ENCODE results near the gene PDE11A.

PDE11A gene

DNA sequence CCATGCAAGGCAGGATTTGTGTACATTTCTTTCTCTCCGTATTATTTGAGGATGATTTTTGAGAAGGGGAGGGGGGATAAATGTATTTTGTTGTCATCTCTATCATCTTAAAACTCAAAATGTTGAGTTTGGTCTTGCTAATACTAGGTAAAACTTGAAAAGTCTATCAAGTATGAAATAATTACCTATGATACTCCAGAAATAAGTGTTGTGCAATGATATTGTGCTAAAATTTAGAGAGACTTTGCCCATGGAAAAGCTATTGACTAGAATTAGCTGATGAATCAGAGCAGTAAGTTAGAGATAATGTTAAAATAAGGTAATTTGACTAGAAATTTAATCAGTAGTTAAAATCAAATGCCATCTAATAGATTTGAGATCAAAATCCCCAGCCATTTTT, 356.1 kb downstream of the PDE11A start:
- FAIRE-seq (no peak), DNase-seq (ENCODE audit: insufficient read length, low spot score) (no peak)
- TF ChIP-seq POU2F2 (IDR thresholded peaks at IDR 0.05; ENCODE audit: low read depth, low read length) (no peak), SPI1 (IDR thresholded peaks at IDR 0.05; ENCODE audit: low read depth, low read length) (no peak), PAX5 (IDR thresholded peaks at IDR 0.05; ENCODE audit: insufficient read depth, low read length, severe bottlenecking) (no peak), TAF1 (IDR thresholded peaks at IDR 0.05; ENCODE audit: low read depth, low read length) (no peak), POLR2AphosphoS5 (IDR thresholded peaks at IDR 0.05; ENCODE audit: low read depth, low read length) (no peak), POLR2A (IDR thresholded peaks at IDR 0.05; ENCODE audit: low read depth, low read length) (no peak)

DNA sequence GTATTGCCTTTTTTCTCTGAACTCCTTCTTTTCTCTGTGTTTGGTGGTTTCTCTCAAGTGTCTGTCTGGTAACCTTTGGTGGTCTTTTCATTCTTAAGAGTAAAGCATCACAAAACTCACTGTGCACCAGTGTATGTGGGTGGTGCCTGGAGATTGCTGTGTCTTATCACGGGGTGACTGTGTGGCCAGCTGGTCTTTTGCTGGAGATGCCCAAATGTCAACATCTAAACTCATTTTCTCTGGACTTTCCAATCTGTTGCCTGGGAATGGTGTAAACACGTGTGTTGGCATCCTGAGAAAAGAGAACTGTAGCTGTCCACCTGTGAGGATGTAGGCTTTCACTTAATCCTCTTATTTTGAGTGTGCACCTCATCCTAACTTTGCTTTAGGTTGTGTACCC, 356.8 kb downstream of the PDE11A start:
- TF ChIP-seq POLR2AphosphoS5 (IDR thresholded peaks at IDR 0.05; ENCODE audit: low read depth, low read length) (no peak), POLR2A (IDR thresholded peaks at IDR 0.05; ENCODE audit: low read depth, low read length) (no peak), PAX5 (IDR thresholded peaks at IDR 0.05; ENCODE audit: insufficient read depth, low read length, severe bottlenecking) (no peak), POU2F2 (IDR thresholded peaks at IDR 0.05; ENCODE audit: low read depth, low read length) (no peak), SPI1 (IDR thresholded peaks at IDR 0.05; ENCODE audit: low read depth, low read length) (no peak), TAF1 (IDR thresholded peaks at IDR 0.05; ENCODE audit: low read depth, low read length) (no peak)
- FAIRE-seq: no peak

DNA sequence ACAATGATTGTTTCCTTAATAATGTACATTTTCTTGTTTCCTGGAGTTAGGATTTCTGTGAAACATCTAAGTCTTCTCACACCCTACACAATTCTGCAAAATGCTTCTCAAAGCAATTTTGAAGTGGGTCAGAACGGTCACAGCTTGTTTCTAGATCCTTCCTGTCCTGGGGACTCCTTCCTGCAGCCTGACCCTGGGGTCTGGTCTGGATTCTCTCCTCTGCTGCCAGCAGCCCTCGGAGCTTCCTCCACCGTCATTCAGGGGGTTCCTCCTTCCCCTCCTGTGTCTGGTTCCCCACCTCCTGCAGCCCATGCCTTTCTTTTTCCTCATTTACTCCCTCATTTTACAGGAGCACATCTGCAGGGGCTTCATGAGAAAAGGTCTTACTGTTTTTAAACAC, 357.9 kb downstream of the PDE11A start:
- no peak for FAIRE-seq
- no peak for TF ChIP-seq PAX5 (IDR thresholded peaks at IDR 0.05; ENCODE audit: insufficient read depth, low read length, severe bottlenecking)
- no peak for TF ChIP-seq POLR2A (IDR thresholded peaks at IDR 0.05; ENCODE audit: low read depth, low read length)
- no peak for TF ChIP-seq SPI1 (IDR thresholded peaks at IDR 0.05; ENCODE audit: low read depth, low read length)
- TF ChIP-seq POU2F2 (IDR thresholded peaks at IDR 0.05; ENCODE audit: low read depth, low read length): no peak
- TF ChIP-seq POLR2AphosphoS5 (IDR thresholded peaks at IDR 0.05; ENCODE audit: low read depth, low read length): no peak
- TF ChIP-seq TAF1 (IDR thresholded peaks at IDR 0.05; ENCODE audit: low read depth, low read length): no peak
- no peak for DNase-seq (ENCODE audit: insufficient read length, low spot score)

More for the DNA sequence above, 356.8 kb downstream of the PDE11A start:
- no peak for DNase-seq (ENCODE audit: insufficient read length, low spot score)

DNA sequence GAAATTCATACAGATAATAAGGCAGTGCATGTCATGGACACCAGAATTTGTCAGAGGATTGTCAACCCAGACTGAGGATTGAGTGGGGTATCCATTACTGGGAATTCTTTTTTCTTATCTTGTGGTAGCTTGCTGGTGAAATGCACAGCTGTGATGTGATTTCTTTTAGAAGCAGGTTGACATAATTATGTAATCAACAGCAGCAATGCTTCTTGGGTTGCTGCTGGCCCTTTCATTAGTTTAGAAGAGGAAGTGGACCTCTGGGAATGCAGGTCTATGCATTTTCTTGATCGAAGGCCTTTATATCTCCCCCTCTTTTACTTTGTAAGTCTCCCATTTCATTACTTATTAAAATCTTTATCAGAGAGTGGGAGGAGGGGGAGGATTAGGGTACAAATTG, 360.1 kb downstream of the PDE11A start:
- TF ChIP-seq SPI1 (IDR thresholded peaks at IDR 0.05; ENCODE audit: low read depth, low read length) (peak; percentile 44), TAF1 (IDR thresholded peaks at IDR 0.05; ENCODE audit: low read depth, low read length) (no peak)

DNA sequence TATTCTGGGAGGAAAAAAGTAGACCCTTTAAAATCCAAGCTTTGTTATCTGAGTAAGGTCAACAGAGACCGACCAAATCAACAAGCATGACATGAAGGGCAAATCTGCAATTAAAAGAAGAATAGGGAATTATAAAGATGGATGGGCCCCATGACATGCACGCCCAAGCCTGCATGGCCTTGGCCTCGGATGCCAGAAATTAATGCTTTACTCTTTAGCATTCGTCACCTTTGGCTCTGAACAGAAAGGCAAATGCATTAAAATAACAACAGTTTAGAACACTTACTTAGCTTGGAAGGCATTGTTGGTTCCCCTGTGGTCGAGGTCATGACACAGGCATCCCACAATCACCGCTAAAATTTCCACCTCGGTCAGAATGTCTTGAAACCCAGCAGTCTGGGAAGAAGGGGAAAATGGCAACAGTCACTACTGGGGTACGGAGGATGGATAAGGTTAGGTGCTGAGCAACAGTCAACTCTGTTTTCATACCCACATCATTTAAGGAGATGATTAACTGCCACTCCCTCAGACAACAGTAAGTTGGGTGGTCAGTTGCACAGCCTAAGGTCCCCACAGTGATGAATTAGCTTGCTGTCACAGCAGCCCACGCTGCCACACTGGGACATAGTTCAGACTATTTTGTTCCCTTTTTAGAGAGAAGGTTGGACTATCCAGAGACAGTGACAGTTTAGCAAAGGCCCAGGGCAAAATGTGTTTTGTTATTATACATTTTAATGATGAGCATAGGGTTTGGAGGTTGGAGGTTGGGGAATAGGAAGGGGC, 360.9 kb downstream of the PDE11A start:
- FAIRE-seq (no peak), DNase-seq (ENCODE audit: insufficient read length, low spot score) (no peak)
- TF ChIP-seq PAX5 (IDR thresholded peaks at IDR 0.05; ENCODE audit: insufficient read depth, low read length, severe bottlenecking): no peak

More for the DNA sequence above, 360.1 kb downstream of the PDE11A start:
- DNase-seq (ENCODE audit: insufficient read length, low spot score) (no peak), FAIRE-seq (no peak)

DNA sequence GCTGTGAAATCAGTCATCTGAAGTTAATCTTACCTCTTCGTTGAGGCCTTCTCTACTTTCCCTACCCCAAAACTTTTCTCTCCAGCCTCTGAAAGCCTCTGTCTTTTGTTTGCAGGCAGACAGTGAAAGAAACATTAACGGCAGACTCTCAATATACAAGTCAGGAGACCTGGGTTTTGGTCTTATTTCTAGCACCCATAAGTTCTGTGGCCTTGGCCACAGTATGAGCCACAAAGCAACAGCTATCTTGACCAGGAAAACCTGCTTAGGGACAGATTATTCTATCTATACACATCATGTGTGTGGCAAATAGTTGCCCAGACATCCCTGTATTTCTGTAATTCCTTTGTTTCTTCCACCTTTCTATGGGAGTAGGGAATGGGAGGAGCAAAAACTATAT, 361.7 kb downstream of the PDE11A start:
- FAIRE-seq (no peak), DNase-seq (ENCODE audit: insufficient read length, low spot score) (no peak)
- TF ChIP-seq TAF1 (IDR thresholded peaks at IDR 0.05; ENCODE audit: low read depth, low read length): no peak
- no peak for TF ChIP-seq SPI1 (IDR thresholded peaks at IDR 0.05; ENCODE audit: low read depth, low read length)
- no peak for TF ChIP-seq POLR2AphosphoS5 (IDR thresholded peaks at IDR 0.05; ENCODE audit: low read depth, low read length)
- no peak for TF ChIP-seq PAX5 (IDR thresholded peaks at IDR 0.05; ENCODE audit: insufficient read depth, low read length, severe bottlenecking)
- TF ChIP-seq POU2F2 (IDR thresholded peaks at IDR 0.05; ENCODE audit: low read depth, low read length): no peak
- no peak for TF ChIP-seq POLR2A (IDR thresholded peaks at IDR 0.05; ENCODE audit: low read depth, low read length)

DNA sequence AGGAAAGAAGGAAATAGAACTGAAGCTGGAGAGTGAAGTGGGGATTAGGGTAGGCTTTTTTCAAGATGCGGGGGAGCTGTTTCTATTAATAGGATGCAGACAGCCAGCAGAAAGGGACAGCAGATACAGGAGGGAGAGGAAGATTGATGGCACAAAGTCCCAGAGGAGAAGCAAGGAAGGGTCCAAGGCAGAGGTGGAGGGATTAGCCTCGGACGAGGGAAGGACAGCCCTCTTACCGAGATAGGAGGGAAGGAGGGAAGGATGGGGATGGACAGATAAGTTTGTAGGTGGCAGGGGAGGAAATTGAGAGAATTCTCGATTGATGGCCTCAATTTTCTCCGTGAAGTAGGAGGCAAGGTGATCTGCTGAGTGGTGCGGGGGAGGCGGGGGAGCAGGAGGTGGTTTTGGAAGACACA, 362.6 kb downstream of the PDE11A start:
- DNase-seq (ENCODE audit: insufficient read length, low spot score) (no peak), FAIRE-seq (no peak)
- TF ChIP-seq POU2F2 (IDR thresholded peaks at IDR 0.05; ENCODE audit: low read depth, low read length) (no peak), POLR2A (IDR thresholded peaks at IDR 0.05; ENCODE audit: low read depth, low read length) (no peak), PAX5 (IDR thresholded peaks at IDR 0.05; ENCODE audit: insufficient read depth, low read length, severe bottlenecking) (no peak), POLR2AphosphoS5 (IDR thresholded peaks at IDR 0.05; ENCODE audit: low read depth, low read length) (no peak), SPI1 (IDR thresholded peaks at IDR 0.05; ENCODE audit: low read depth, low read length) (no peak), TAF1 (IDR thresholded peaks at IDR 0.05; ENCODE audit: low read depth, low read length) (no peak)

DNA sequence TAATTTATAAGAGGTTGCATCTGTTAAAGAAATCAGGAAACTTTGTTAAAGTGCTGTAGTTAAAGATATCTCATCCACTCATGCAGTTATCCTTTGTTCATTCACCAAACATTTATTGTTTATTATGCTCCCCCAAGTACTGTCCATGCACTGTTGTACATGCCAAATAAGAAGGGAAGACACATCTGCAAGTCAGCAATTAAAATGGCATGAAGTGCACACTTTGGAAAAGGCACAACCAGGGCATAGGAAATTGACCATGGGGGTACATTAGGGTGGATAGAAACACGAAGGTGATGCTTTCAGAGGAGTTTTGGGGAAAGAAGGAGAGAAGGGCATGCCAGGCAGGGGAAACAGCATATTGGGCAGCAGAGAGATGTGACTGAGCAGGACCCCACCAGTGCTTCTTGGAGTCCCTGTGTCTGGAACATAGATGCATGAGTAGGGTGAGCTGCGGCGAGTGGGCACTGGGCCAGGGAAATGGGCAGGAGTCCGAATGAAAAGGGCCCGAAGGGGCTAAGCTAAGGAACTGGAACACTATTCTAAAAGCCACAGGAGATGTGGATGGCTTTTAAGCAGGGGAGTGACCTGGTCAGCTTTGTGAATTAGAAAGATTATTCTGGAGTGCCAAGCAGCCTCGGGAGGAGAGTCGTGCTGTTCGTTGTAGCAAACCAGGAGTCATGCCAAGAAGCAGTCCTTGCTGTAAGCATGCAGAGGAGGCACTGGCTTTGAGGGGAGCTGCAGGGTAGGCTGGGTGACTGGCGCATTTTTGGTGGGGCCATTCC, 363.7 kb downstream of the PDE11A start:
- TF ChIP-seq POLR2A (IDR thresholded peaks at IDR 0.05; ENCODE audit: low read depth, low read length) (no peak), SPI1 (IDR thresholded peaks at IDR 0.05; ENCODE audit: low read depth, low read length) (no peak), POLR2AphosphoS5 (IDR thresholded peaks at IDR 0.05; ENCODE audit: low read depth, low read length) (no peak), TAF1 (IDR thresholded peaks at IDR 0.05; ENCODE audit: low read depth, low read length) (no peak), POU2F2 (IDR thresholded peaks at IDR 0.05; ENCODE audit: low read depth, low read length) (no peak), PAX5 (IDR thresholded peaks at IDR 0.05; ENCODE audit: insufficient read depth, low read length, severe bottlenecking) (no peak)
- FAIRE-seq (no peak), DNase-seq (ENCODE audit: insufficient read length, low spot score) (no peak)

DNA sequence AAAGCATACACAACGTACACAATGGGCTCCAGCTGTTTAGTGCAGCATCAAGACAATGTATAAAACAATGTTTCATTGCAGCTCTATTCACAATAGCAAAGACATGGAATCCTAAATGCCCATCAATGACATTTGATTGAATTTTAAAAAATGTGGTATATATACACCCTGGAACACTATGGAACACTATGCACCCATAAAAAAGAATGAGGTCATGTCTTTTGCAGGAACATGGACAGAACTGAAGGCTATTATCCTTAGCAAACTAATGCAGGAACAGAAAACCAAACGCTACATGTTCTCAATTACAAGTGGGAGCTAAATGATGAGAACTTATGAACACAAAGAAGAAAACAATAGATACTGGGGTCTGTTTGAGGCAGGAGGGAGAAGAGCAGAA, 364.5 kb downstream of the PDE11A start:
- DNase-seq (ENCODE audit: insufficient read length, low spot score) (no peak), FAIRE-seq (no peak)
- TF ChIP-seq SPI1 (IDR thresholded peaks at IDR 0.05; ENCODE audit: low read depth, low read length): no peak
- TF ChIP-seq TAF1 (IDR thresholded peaks at IDR 0.05; ENCODE audit: low read depth, low read length): no peak
